B cell (primary cell): ENCODE results near the gene KCNH3. TPM values are rescaled to one million over a fixed set of nuclear protein-coding genes. Genes with fewer than 3 reads are reported as not detected.

Experiments
- ATAC-seq: fragments of 200-7000 bp; cut with Tn5 transposase; one replicate; pipeline ENCODE4 v1.10.0; 2021; ENCODE audit warnings: low read depth, mild to moderate bottlenecking, moderate number of reproducible peaks, moderate library complexity
- CTCF ChIA-PET: fragments of 350-600 bp; sonication (Branson Sonifier 250); formaldehyde crosslinking; loops from one replicate; lab custom pipeline; 2021; ENCODE audit warnings: antibody characterized with exemption, inconsistent platforms; lab: Charles Lee
- POLR2A ChIA-PET: fragments of 350-600 bp; sonication (Branson Sonifier 250); formaldehyde crosslinking; loops from one replicate; lab custom pipeline; 2021; ENCODE audit warnings: antibody characterized with exemption; lab: Charles Lee
- DNase-seq: peaks from one replicate; pipeline ENCODE4 v3.0.0; 2013
- H2AFZ ChIP-seq: 2 replicates; pipeline ENCODE4 v1.6.1; 2012; ENCODE audit warnings: mild to moderate bottlenecking, low read depth, low read length; ENCODE audit not compliant: insufficient read depth, poor library complexity, severe bottlenecking
- H3K27ac ChIP-seq, 2 donors: 1 replicate in 1 of 2; 2 replicates in 1 of 2; pipeline ENCODE4 v1.5.1; 2012 to 2013; ENCODE audit warnings: low read length in 2 of 2, mild to moderate bottlenecking in 2 of 2, moderate library complexity in 1 of 2
- H3K27me3 ChIP-seq, 4 experiments: fragments of 200-600 bp in 1 of 4; sonication (generic) in 1 of 4; replicated peaks in 1 of 4; 1 replicate in 2 of 4; 2 replicates in 2 of 4; pipeline versions ENCODE4 v1.6.1 to v1.7.0; 2013 to 2016; ENCODE audit warnings: low read length in 3 of 4, mild to moderate bottlenecking in 2 of 4, mixed read lengths in 1 of 4, moderate library complexity in 1 of 4; ENCODE audit not compliant: insufficient read depth in 4 of 4, control insufficient read depth in 3 of 4; ENCODE audit errors: control extremely low read depth in 1 of 4
- H3K36me3 ChIP-seq, 2 experiments: replicated peaks in 1 of 2; 1 replicate in 1 of 2; 2 replicates in 1 of 2; pipeline versions ENCODE4 v1.6.1 to v1.7.1; 2013; ENCODE audit warnings: low read length in 1 of 2; ENCODE audit not compliant: insufficient read depth in 2 of 2, control insufficient read depth in 1 of 2; ENCODE audit errors: control extremely low read depth in 1 of 2, extremely low read depth in 1 of 2
- H3K4me1 ChIP-seq, 2 donors: fragments of 200-600 bp in 1 of 2; sonication (generic) in 1 of 2; 1 replicate in 1 of 2; 2 replicates in 1 of 2; pipeline versions ENCODE4 v1.5.1 to v1.6.1; 2013 to 2017; ENCODE audit warnings: low read length in 2 of 2; ENCODE audit not compliant: control insufficient read depth in 2 of 2, insufficient read depth in 2 of 2
- H3K4me2 ChIP-seq: replicated peaks from 2 replicates; pipeline ENCODE3; 2012; ENCODE audit warnings: mild to moderate bottlenecking, low read depth, low read length; ENCODE audit not compliant: poor library complexity, severe bottlenecking
- H3K4me3 ChIP-seq, 5 experiments: fragments of 200-600 bp in 1 of 5; sonication (generic) in 1 of 5; 1 replicate in 3 of 5; 2 replicates in 2 of 5; pipeline versions ENCODE4 v1.5.1 to v1.7.0; 2011 to 2016; ENCODE audit warnings: low read length in 4 of 5, mild to moderate bottlenecking in 4 of 5, low read depth in 2 of 5, control low read depth in 1 of 5, moderate library complexity in 1 of 5; ENCODE audit not compliant: insufficient read depth in 1 of 5; ENCODE audit errors: control extremely low read depth in 1 of 5, extremely low read depth in 1 of 5
- H3K79me2 ChIP-seq: fragments of 200-600 bp; sonication (generic); one replicate; pipeline ENCODE4 v1.6.0; 2016; ENCODE audit warnings: low read length; ENCODE audit not compliant: control insufficient read depth, insufficient read depth
- H3K9ac ChIP-seq: fragments of 200-600 bp; sonication (generic); 2 replicates; pipeline ENCODE4 v1.6.1; 2017; ENCODE audit warnings: mild to moderate bottlenecking, low read length, moderate library complexity
- H3K9me3 ChIP-seq, 3 donors: one replicate each; pipeline versions ENCODE4 v1.6.1 to v1.7.1; 2013; ENCODE audit warnings: low read length in 2 of 3; ENCODE audit not compliant: control insufficient read depth in 2 of 3, insufficient read depth in 1 of 3; ENCODE audit errors: control extremely low read depth in 1 of 3
- H4K20me1 ChIP-seq: 2 replicates; pipeline ENCODE4 v1.6.0; 2012; ENCODE audit warnings: mild to moderate bottlenecking, low read length; ENCODE audit not compliant: insufficient read depth, control insufficient read depth, poor library complexity, severe bottlenecking
- H3K27ac Mint-ChIP-seq: one replicate; pipeline ENCODE4 v1.8.0; 2021; ENCODE audit warnings: mixed read lengths
- H3K27me3 Mint-ChIP-seq: one replicate; pipeline ENCODE4 v1.8.0; 2021; ENCODE audit warnings: mixed read lengths
- H3K4me1 Mint-ChIP-seq: one replicate; pipeline ENCODE4 v1.8.0; 2021; ENCODE audit warnings: mixed read lengths
- H3K4me3 Mint-ChIP-seq: one replicate; pipeline ENCODE4 v1.8.0; 2021; ENCODE audit warnings: mixed read lengths
- H3K9me3 Mint-ChIP-seq: one replicate; pipeline ENCODE4 v1.8.0; 2022; ENCODE audit warnings: mixed read lengths; ENCODE audit not compliant: insufficient read depth
- EZH2 ChIP-seq: IDR thresholded peaks from 2 replicates; pipeline ENCODE4 v1.6.1; 2012; ENCODE audit warnings: borderline replicate concordance, low read depth, mild to moderate bottlenecking, moderate library complexity, low read length; ENCODE audit not compliant: insufficient read depth, poor library complexity, severe bottlenecking
- WGBS: methylation state at CpG from one replicate; pipeline ENCODE4 v1.1.5; 2013; ENCODE audit warnings: missing lambda C conversion rate; ENCODE audit not compliant: insufficient coverage; 5-methylcytosine and 5-hydroxymethylcytosine counted together
- intact Hi-C: fragments of 100-400 bp; cut with micrococcal nuclease; formaldehyde crosslinking; loops from one replicate; pipeline ENCODE4 v1.10.0; 2022
- polyA plus RNA-seq: library from polyadenylated mRNA; depleted of rRNA; stranded (reverse); fragments of >200 nt; gene quantifications from 2 replicates; pipeline ENCODE4 v1.2.3, GENCODE V29; 2012
- total RNA-seq, 2 donors: library from RNA; stranded (reverse); fragments of 120-200 nt in 1 of 2; gene quantifications; 1 replicate in 1 of 2; 2 replicates in 1 of 2; pipeline versions ENCODE4 v1.2.3 to v1.2.4, GENCODE V29; 2013 to 2022
- TF ChIP-seq, protein P1 (sequence below): fragments of 200-600 bp; IDR thresholded peaks from one replicate; pipeline ENCODE4 v1.8.0; 2022; ENCODE audit warnings: antibody characterized with exemption, mild to moderate bottlenecking

The KCNH3 gene
- total and polyA plus RNA-seq, 2 donors (not counting 1 experiment from before 2014, with no cell fraction given), result 0.49 to 0.54 TPM

DNA sequence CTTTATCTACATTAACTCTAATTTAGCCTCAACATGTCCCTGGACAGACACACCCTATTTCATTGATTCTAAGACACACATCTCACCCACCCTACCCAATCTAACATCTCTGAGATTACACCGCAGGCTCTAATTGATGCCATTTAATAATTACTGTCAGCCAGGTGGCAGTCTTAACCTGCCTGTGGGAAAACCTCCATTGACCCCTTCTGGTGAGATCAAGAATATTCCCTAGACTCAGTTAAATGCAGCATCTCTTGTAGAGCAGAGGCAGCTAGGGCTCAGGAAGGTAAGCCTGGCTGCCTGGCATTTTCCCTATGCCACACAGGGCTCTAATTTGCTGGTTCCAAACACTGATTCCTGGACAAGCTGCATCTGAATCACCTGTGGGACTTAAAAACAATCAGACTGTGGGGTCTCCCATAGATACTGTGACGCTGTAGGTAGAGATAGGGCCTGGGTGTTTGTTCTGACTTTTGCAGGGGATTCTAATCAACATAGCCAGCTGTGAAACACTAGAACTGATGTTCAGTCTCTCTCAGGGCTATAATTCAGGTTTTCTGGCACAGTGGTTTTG is 14.8 kb downstream of the KCNH3 start:
- ATAC-seq (peak; percentile 51), DNase-seq (peak; percentile 63)
- Mint-ChIP-seq H3K27me3 (peaks cover 7% of the 10 kb centered on the region), H3K4me3 (no peak overlapping the region), H3K9me3 (no peaks in the 10 kb centered on the region), H3K4me1 (peaks cover 5% of the 10 kb centered on the region), H3K27ac (no peak overlapping the region)
- WGBS, result 64% methylated on average over 2 of the region's 2 CpGs
- no peak overlapping the region for H3K27ac ChIP-seq
- peaks cover 0 to 17% (median 4%) of the 10 kb centered on the region in 4 experiments for H3K27me3 ChIP-seq
- H4K20me1 ChIP-seq, result no peaks in the 10 kb centered on the region
- H3K9ac ChIP-seq, result no peak overlapping the region
- intact Hi-C loops, result loop anchor here (5.0 kb wide), 1 partner anchor 154 kb away; the partner anchor contains the start of gene FMNL3
- H3K79me2 ChIP-seq, result no peaks in the 10 kb centered on the region
- no peaks in the 10 kb centered on the region for H3K9me3 ChIP-seq
- peaks cover 0 to 16% of the 10 kb centered on the region in 2 experiments for H3K36me3 ChIP-seq
- H3K4me1 ChIP-seq, result peaks cover 7 to 9% of the 10 kb centered on the region in 2 donors
- TF ChIP-seq, protein P1, sequence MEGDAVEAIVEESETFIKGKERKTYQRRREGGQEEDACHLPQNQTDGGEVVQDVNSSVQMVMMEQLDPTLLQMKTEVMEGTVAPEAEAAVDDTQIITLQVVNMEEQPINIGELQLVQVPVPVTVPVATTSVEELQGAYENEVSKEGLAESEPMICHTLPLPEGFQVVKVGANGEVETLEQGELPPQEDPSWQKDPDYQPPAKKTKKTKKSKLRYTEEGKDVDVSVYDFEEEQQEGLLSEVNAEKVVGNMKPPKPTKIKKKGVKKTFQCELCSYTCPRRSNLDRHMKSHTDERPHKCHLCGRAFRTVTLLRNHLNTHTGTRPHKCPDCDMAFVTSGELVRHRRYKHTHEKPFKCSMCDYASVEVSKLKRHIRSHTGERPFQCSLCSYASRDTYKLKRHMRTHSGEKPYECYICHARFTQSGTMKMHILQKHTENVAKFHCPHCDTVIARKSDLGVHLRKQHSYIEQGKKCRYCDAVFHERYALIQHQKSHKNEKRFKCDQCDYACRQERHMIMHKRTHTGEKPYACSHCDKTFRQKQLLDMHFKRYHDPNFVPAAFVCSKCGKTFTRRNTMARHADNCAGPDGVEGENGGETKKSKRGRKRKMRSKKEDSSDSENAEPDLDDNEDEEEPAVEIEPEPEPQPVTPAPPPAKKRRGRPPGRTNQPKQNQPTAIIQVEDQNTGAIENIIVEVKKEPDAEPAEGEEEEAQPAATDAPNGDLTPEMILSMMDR, result peak; percentile 63
- TF ChIP-seq EZH2, result no peak
- no peak overlapping the region for H3K4me3 ChIP-seq
- H3K4me2 ChIP-seq, result no peak overlapping the region
- ChIA-PET CTCF (interaction anchor here (0.7 to 5.4 kb wide), 12 partner anchors 9 to 224 kb away, joined by 3 to 38 read pairs (median 5); no protein-coding TSS in a partner anchor), POLR2A (interaction anchor here (0.5 to 1.1 kb wide), 2 partner anchors 14 to 254 kb away, joined by 5 read pairs; no protein-coding TSS in a partner anchor)
- no peak overlapping the region for H2AFZ ChIP-seq

DNA sequence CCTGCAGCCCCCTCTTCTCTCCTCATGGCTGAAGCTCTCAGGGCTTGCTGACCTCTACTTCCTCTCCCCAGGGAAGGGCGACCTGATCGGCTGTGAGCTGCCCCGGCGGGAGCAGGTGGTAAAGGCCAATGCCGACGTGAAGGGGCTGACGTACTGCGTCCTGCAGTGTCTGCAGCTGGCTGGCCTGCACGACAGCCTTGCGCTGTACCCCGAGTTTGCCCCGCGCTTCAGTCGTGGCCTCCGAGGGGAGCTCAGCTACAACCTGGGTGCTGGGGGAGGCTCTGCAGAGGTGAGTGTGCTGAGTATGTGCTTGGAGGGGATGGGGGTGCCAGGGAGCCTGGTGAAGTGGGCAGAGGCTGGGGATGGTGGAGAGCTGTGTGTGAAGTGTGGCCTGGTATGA is 15.4 kb downstream of the KCNH3 start:
- CTCF ChIA-PET, result interaction anchor here (0.7 to 5.4 kb wide), 9 partner anchors 10 to 223 kb away, joined by 3 to 38 read pairs (median 5); no protein-coding TSS in a partner anchor
- no peak overlapping the region for H3K4me2 ChIP-seq
- TF ChIP-seq EZH2, result no peak

More for the DNA sequence above, 15.4 kb downstream of the KCNH3 start:
- H3K4me1 Mint-ChIP-seq, result peaks cover 2% of the 10 kb centered on the region
- peaks cover 0 to 10% (median under 1%) of the 10 kb centered on the region in 4 experiments for H3K27me3 ChIP-seq
- POLR2A ChIA-PET, result interaction anchor here (0.5 to 1.1 kb wide), 2 partner anchors 13 to 254 kb away, joined by 5 read pairs; no protein-coding TSS in a partner anchor
- peaks cover 2% of the 10 kb centered on the region in 2 donors for H3K4me1 ChIP-seq
- WGBS, result 93% methylated on average over 15 of the region's 15 CpGs
- H3K4me3 ChIP-seq, result no peak overlapping the region
- DNase-seq (peak; percentile 14), ATAC-seq (no peak)
- no peaks in the 10 kb centered on the region for H3K9me3 ChIP-seq
- intact Hi-C loops, result loop anchor here (5.0 kb wide), 1 partner anchor 153 kb away; the partner anchor contains the start of gene FMNL3
- H3K4me3 Mint-ChIP-seq, result no peak overlapping the region
- no peak overlapping the region for H3K9ac ChIP-seq
- H3K9me3 Mint-ChIP-seq, result no peaks in the 10 kb centered on the region
- H4K20me1 ChIP-seq, result no peaks in the 10 kb centered on the region
- no peak overlapping the region for H3K27ac ChIP-seq
- no peaks in the 10 kb centered on the region for H3K79me2 ChIP-seq
- H3K27me3 Mint-ChIP-seq, result peaks cover 7% of the 10 kb centered on the region
- H2AFZ ChIP-seq, result no peak overlapping the region
- no peak overlapping the region for H3K27ac Mint-ChIP-seq
- peaks cover 0 to 22% of the 10 kb centered on the region in 2 experiments for H3K36me3 ChIP-seq
